ENCODE measurements around the gene HINT2.

Gene HINT2

DNA sequence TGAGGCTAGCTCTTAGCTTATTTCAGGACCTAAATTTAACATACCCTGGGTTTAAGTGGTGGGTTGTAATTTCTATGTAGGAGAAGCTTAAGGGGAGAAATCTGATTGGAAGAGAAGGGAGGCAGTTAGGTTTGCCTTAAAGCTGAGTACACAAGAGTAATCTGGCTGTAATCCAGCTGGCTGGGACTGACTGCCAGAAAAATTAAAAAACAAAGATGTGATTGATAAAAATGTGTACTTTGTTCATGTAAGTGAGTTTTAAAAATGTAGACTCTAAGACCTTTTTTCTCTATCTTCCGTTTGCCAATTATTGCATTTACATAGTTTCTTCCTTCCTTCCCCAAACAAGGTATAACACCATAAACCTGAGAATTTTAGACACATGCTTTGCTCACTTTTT, 43.3 kb downstream of the HINT2 start:
- H3K9me3 ChIP-seq = no peaks in the 10 kb centered on the region
- no peak overlapping the region for H3K4me3 ChIP-seq (ENCODE audit: low read depth, low read length)
- TF ChIP-seq, protein P1, sequence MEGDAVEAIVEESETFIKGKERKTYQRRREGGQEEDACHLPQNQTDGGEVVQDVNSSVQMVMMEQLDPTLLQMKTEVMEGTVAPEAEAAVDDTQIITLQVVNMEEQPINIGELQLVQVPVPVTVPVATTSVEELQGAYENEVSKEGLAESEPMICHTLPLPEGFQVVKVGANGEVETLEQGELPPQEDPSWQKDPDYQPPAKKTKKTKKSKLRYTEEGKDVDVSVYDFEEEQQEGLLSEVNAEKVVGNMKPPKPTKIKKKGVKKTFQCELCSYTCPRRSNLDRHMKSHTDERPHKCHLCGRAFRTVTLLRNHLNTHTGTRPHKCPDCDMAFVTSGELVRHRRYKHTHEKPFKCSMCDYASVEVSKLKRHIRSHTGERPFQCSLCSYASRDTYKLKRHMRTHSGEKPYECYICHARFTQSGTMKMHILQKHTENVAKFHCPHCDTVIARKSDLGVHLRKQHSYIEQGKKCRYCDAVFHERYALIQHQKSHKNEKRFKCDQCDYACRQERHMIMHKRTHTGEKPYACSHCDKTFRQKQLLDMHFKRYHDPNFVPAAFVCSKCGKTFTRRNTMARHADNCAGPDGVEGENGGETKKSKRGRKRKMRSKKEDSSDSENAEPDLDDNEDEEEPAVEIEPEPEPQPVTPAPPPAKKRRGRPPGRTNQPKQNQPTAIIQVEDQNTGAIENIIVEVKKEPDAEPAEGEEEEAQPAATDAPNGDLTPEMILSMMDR (IDR thresholded peaks at IDR 0.05; ENCODE audit: low read depth, low read length) = no peak
- H3K27me3 ChIP-seq = no peaks in the 10 kb centered on the region
- DNase-seq = no peak
- peaks cover 25% of the 10 kb centered on the region for H3K4me1 ChIP-seq
- H3K36me3 ChIP-seq = no peaks in the 10 kb centered on the region

GRCh38 chr9:35771075-35771433, 43.8 kb downstream of the HINT2 start:
- Histone ChIP-seq H3K27me3 (no peaks in the 10 kb centered on the region), H3K4me1 (peaks cover 26% of the 10 kb centered on the region), H3K9me3 (no peaks in the 10 kb centered on the region), H3K36me3 (no peaks in the 10 kb centered on the region), H3K4me3 (ENCODE audit: low read depth, low read length) (no peak overlapping the region)
- TF ChIP-seq, protein P1 (IDR thresholded peaks at IDR 0.05; ENCODE audit: low read depth, low read length) = no peak
- DNase-seq = no peak

DNA sequence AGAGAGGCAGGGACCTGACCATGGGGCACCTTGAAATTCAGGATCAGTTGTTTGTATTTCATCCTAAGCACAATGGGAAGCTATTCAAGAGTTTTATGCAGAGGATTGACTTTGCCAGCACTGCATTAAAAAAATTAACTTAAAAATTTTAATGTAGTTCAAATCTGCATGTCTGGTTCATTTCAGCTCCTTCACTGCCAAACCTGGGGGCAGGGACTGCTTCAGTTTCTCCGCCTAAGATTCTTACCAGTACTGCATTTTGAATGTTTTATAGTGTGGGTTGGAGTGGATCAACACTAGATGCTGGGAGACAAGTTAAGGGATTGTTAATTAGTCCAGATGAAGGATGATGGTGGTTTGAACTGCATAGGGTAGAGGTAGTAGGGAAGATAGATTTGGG, 45.1 kb downstream of the HINT2 start:
- Histone ChIP-seq H3K36me3 (no peaks in the 10 kb centered on the region), H3K4me3 (ENCODE audit: low read depth, low read length) (no peak overlapping the region), H3K4me1 (peaks cover 26% of the 10 kb centered on the region), H3K27me3 (no peaks in the 10 kb centered on the region), H3K9me3 (no peaks in the 10 kb centered on the region)
- no peak for DNase-seq
- TF ChIP-seq, protein P1 (IDR thresholded peaks at IDR 0.05; ENCODE audit: low read depth, low read length) = no peak

- DNase-seq = no peak
- Histone ChIP-seq H3K4me1 (peaks cover 26% of the 10 kb centered on the region), H3K9me3 (no peaks in the 10 kb centered on the region), H3K4me3 (ENCODE audit: low read depth, low read length) (no peak overlapping the region), H3K27me3 (no peaks in the 10 kb centered on the region), H3K36me3 (no peaks in the 10 kb centered on the region)
- TF ChIP-seq, protein P1 (IDR thresholded peaks at IDR 0.05; ENCODE audit: low read depth, low read length) = no peak
Observed at GRCh38 chr9:35767458-35767857, 47.4 kb downstream of the HINT2 start.

DNA sequence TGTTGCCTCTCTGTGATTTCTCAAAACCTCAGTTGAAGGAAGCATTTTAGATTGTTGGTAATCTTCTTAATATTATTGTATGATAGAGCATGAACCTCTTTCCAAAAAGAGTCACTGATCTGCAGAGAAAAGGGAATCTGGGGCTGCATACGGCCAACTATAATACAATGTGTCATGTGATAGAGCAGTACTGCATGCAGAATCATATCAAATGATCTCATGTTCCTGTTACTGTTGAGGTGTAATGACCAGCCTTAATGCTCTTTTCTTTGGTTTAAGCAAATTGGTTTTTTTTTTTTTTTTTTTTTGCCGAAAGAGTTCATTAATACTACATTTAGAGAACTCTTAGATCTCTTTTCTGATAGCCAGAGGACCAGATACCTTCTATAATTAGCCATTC, 47.8 kb downstream of the HINT2 start:
- no peak overlapping the region for H3K4me3 ChIP-seq (ENCODE audit: low read depth, low read length)
- no peak for DNase-seq
- H3K9me3 ChIP-seq = no peaks in the 10 kb centered on the region
- no peaks in the 10 kb centered on the region for H3K36me3 ChIP-seq
- TF ChIP-seq, protein P1 (IDR thresholded peaks at IDR 0.05; ENCODE audit: low read depth, low read length) = no peak
- H3K27me3 ChIP-seq = no peaks in the 10 kb centered on the region
- peaks cover 24% of the 10 kb centered on the region for H3K4me1 ChIP-seq

GRCh38 chr9:35763803-35764202, 51.0 kb downstream of the HINT2 start:
- H3K4me3 ChIP-seq (ENCODE audit: low read depth, low read length) = no peak overlapping the region
- H3K36me3 ChIP-seq = no peaks in the 10 kb centered on the region
- no peak for DNase-seq
- TF ChIP-seq, protein P1 (IDR thresholded peaks at IDR 0.05; ENCODE audit: low read depth, low read length) = no peak
- peaks cover 11% of the 10 kb centered on the region for H3K4me1 ChIP-seq
- H3K27me3 ChIP-seq = no peaks in the 10 kb centered on the region
- H3K9me3 ChIP-seq = no peaks in the 10 kb centered on the region
